Measurements from ENCODE around the gene ZNF891.

ZNF891 gene

GRCh38 chr12:133061954-133062353 lies 68.1 kb downstream of the ZNF891 start:
- DNase-seq (ENCODE audit: low read depth): no peak

DNA sequence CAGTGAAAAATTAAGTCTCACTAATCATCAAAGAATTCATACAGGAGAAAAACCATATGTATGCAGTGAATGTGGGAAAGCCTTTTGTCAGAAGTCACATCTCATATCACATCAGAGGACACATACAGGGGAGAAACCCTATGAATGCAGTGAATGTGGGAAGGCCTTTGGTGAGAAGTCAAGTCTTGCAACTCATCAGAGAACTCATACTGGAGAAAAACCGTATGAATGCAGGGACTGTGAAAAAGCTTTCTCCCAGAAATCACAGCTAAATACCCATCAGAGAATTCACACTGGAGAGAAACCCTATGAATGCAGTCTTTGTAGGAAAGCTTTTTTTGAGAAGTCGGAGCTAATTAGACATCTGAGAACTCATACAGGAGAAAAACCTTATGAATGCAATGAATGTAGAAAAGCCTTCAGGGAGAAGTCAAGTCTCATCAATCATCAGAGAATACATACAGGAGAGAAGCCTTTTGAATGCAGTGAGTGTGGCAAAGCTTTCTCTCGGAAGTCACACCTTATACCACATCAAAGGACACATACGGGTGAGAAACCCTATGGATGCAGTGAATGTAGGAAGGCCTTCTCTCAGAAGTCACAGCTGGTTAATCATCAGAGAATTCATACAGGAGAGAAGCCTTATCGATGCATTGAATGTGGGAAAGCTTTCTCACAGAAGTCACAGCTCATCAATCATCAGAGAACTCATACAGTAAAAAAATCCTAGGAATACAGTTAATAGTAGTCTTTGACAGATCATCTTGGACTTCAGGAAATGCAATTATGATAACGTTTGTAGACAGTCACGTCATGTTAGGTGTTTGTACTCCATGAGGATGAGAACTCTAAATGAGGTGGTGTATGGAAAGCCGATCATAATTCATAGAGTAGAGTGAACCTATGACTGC lies 71.6 kb downstream of the ZNF891 start:
- DNase-seq (ENCODE audit: low read depth): no peak

GRCh38 chr12:133057446-133057845 lies 72.6 kb downstream of the ZNF891 start:
- DNase-seq (ENCODE audit: low read depth): no peak

All from HS-27A (cell line).